Spleen (tissue), 7 donors: ENCODE measurements around the gene MYO6.

ENCODE experiments used
- CTCF ChIP-seq, 11 experiments: fragments of 200-600 bp in 7 of 11; fragments of 450-650 bp in 4 of 11; sonication (generic) in 4 of 11; IDR thresholded peaks in 8 of 11; conservative IDR thresholded peaks in 3 of 11; 1 replicate in 7 of 11; 2 replicates in 4 of 11; pipeline versions ENCODE4 v1.4.0 to v1.8.0; 2016 to 2021; ENCODE audit warnings: antibody characterized with exemption in 11 of 11, inconsistent platforms in 4 of 11, mild to moderate bottlenecking in 1 of 11
- POLR2A ChIP-seq, 3 donors: fragments of 450-650 bp; IDR thresholded peaks; one replicate each; pipeline ENCODE4 v1.5.1; 2017; ENCODE audit warnings: antibody characterized with exemption in 3 of 3, mild to moderate bottlenecking in 1 of 3
- POLR2AphosphoS5 ChIP-seq, 3 donors: sonication (generic); formaldehyde crosslinking; IDR thresholded peaks; one replicate each; pipeline ENCODE4 v1.5.1; 2017; ENCODE audit warnings: antibody characterized with exemption in 3 of 3
- donor health status: DM: no; HTN: no; CAD: no; lungs with moderate emphysema.
- donor health status: DM: no; HTN: no; CAD: no.
- donor health status: DM: no; HTN: no; CAD: no.

GRCh38 chr6:75848274-75848673, 99.2 kb downstream of the MYO6 start:
- TF ChIP-seq CTCF (IDR thresholded peaks at IDR 0.05 in 8 of 11, conservative IDR thresholded peaks at IDR 0.05 in 3 of 11), result no peak
- no peak for TF ChIP-seq POLR2A (IDR thresholded peaks at IDR 0.05)
- no peak for TF ChIP-seq POLR2AphosphoS5 (IDR thresholded peaks at IDR 0.05)
